ENCODE results near the gene CXCR4. TPM values are rescaled to one million over a fixed set of nuclear protein-coding genes. Genes with fewer than 3 reads are reported as not detected.

The CXCR4 gene
- total RNA-seq, 2 experiments from 2014 or later: 1,661 to 1,739 TPM

DNA sequence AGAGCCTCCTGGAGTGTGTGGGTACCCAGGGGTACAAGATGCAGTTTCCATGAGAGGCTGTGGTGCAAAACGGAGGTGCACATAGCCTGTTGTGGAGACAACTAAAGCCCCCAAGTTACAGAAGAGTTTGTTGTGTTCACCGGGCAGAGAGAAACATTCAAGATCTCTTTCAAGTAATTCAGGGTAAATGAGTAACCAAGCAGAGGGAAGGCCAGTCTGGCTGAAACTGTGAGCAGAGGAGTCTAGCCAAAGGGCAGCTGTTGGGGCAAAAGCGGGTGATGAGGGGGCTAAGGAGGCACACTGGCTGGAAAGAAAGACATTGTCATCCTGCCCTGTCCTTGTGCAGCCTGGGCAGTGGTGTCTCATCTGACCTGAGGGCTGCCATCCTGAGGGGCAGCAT, 52.0 kb downstream of the CXCR4 start:
- ATAC-seq (ENCODE audit: poor library complexity): no peak
- H3K9me3 Mint-ChIP-seq: no peaks in the 10 kb centered on the region
- CTCF ChIA-PET: no interaction called here
- no peak overlapping the region for H3K4me3 Mint-ChIP-seq
- no peaks in the 10 kb centered on the region for H3K36me3 ChIP-seq (ENCODE audit: insufficient read depth, low read length)
- no peak for DNase-seq
- intact Hi-C loops (cut with DNase I, micrococcal nuclease): loop anchor here in 1 of 2 experiments (5.0 kb wide), 1 partner anchor 46 kb away; no protein-coding TSS in a partner anchor
- TF ChIP-seq, protein P1, sequence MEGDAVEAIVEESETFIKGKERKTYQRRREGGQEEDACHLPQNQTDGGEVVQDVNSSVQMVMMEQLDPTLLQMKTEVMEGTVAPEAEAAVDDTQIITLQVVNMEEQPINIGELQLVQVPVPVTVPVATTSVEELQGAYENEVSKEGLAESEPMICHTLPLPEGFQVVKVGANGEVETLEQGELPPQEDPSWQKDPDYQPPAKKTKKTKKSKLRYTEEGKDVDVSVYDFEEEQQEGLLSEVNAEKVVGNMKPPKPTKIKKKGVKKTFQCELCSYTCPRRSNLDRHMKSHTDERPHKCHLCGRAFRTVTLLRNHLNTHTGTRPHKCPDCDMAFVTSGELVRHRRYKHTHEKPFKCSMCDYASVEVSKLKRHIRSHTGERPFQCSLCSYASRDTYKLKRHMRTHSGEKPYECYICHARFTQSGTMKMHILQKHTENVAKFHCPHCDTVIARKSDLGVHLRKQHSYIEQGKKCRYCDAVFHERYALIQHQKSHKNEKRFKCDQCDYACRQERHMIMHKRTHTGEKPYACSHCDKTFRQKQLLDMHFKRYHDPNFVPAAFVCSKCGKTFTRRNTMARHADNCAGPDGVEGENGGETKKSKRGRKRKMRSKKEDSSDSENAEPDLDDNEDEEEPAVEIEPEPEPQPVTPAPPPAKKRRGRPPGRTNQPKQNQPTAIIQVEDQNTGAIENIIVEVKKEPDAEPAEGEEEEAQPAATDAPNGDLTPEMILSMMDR (IDR thresholded peaks at IDR 0.05): no peak
- no peaks in the 10 kb centered on the region for H3K36me3 Mint-ChIP-seq (ENCODE audit: low read depth)
- H3K9me3 ChIP-seq (ENCODE audit: control insufficient read depth in 1 of 2, insufficient read depth in 1 of 2, low read length in 2 of 2): no peaks in the 10 kb centered on the region
- no peak overlapping the region for H3K27ac ChIP-seq (ENCODE audit: low read depth in 1 of 2, low read length in 2 of 2)
- no peak overlapping the region for H3K27ac Mint-ChIP-seq
- peaks cover 25% of the 10 kb centered on the region for H3K4me1 ChIP-seq (ENCODE audit: insufficient read depth, low read length)
- POLR2A ChIA-PET: no interaction called here
- H3K27me3 Mint-ChIP-seq: no peaks in the 10 kb centered on the region
- no peak overlapping the region for H3K4me3 ChIP-seq (ENCODE audit: low read length)
- no peaks in the 10 kb centered on the region for H3K27me3 ChIP-seq (ENCODE audit: control insufficient read depth in 1 of 2, insufficient read depth in 2 of 2, low read length in 2 of 2)
- peaks cover 58% of the 10 kb centered on the region for H3K4me1 Mint-ChIP-seq (ENCODE audit: low read depth)

DNA sequence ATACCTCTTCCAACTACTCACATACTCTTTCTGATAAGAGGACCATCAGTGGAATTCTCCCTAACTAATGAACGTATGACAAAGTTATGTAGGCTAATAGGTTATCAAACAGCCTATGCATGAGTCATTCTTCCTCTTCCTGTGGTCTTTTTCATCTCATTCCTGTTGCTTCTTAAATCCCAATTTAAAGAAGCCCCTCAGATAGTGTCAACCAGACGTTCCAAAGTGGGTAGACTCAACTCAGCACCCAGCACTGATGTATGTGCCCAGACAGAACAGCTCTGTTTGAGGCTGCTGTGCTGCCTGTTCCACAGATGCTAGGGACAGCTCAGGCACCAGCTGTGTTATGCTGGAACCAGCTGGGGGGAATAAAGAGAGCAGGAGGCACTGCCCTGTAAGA, 52.6 kb downstream of the CXCR4 start:
- no peaks in the 10 kb centered on the region for H3K27me3 ChIP-seq (ENCODE audit: control insufficient read depth in 1 of 2, insufficient read depth in 2 of 2, low read length in 2 of 2)
- Mint-ChIP-seq H3K27ac (no peak overlapping the region), H3K9me3 (no peaks in the 10 kb centered on the region), H3K27me3 (no peaks in the 10 kb centered on the region), H3K4me1 (ENCODE audit: low read depth) (peaks cover 58% of the 10 kb centered on the region), H3K4me3 (no peak overlapping the region), H3K36me3 (ENCODE audit: low read depth) (no peaks in the 10 kb centered on the region)
- H3K9me3 ChIP-seq (ENCODE audit: control insufficient read depth in 1 of 2, insufficient read depth in 1 of 2, low read length in 2 of 2): no peaks in the 10 kb centered on the region
- POLR2A ChIA-PET: no interaction called here
- H3K36me3 ChIP-seq (ENCODE audit: insufficient read depth, low read length): no peaks in the 10 kb centered on the region
- CTCF ChIA-PET: no interaction called here
- peaks cover 25% of the 10 kb centered on the region for H3K4me1 ChIP-seq (ENCODE audit: insufficient read depth, low read length)
- no peak overlapping the region for H3K27ac ChIP-seq (ENCODE audit: low read depth in 1 of 2, low read length in 2 of 2)
- TF ChIP-seq, protein P1 (IDR thresholded peaks at IDR 0.05): no peak
- ATAC-seq (ENCODE audit: poor library complexity): no peak
- peak in 2 of 14 experiments; percentile 27 to 50 for DNase-seq
- intact Hi-C loops (cut with DNase I, micrococcal nuclease): loop anchor here in 1 of 2 experiments (5.0 kb wide), 1 partner anchor 47 kb away; no protein-coding TSS in a partner anchor
- H3K4me3 ChIP-seq (ENCODE audit: low read length): no peak overlapping the region

Other genes starting within 250 kb of the CXCR4 start
- gene MCM6, start 241.7 kb downstream of the CXCR4 start, total RNA-seq: 10 to 100 TPM; 31.5 to 34.4 TPM
- 10 to 100 TPM; 38.2 to 41.7 TPM for gene DARS1, start 132.5 kb downstream of the CXCR4 start, total RNA-seq